HG03064 (cell line): ENCODE data around the gene SDR42E2.
"Not testable (repeated sequence)": the region's sequence is repeated elsewhere in the genome, so short reads cannot be mapped to it uniquely, and the experiment has no call there.

Experiments
- ATAC-seq: cut with Tn5 transposase; IDR thresholded peaks from one replicate; pipeline ENCODE4 v1.9.1; 2021; ENCODE audit warnings: low read depth; ENCODE audit not compliant: unreplicated experiment

Gene SDR42E2

GRCh38 chr16:22153078-22153477 lies 9.2 kb upstream of the SDR42E2 start:
- not testable (repeated sequence) for ATAC-seq

DNA sequence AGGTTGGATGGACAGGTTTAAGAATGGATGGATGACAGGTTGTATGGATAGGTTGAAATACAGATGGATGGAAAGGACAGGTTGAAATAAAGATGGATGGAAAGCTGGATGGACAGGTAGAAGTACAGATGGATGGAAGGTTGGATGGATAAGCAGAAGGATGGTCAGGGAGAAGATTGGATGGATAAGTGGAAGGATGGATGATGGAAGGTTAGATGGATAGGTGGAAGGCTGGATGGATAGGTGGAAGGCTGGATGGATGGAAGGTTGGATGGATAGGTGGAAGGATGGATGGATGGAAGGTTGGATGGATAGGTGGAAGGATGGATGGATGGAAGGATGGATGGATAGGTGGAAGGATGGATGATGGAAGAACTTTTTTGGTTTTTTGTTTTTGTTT lies 905 bp upstream of the SDR42E2 start:
- no peak for ATAC-seq

DNA sequence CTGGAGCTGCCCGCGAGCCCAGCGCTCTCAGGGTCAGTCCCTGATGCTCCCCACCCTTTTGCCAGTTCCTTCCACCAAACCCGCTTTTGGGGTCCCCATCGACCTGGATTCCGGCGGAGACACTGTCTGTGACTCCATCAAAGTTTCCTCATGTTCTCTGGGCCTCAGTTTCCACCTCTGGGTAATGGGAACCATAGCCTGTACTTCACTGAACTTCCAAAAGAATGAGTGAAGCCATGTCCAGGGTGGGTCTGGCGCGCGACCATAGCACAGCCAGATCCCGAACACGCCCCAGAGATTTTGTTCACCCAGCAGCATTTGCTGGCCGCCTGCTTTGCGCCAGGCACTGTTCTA lies 327 bp downstream of the SDR42E2 start:
- ATAC-seq: no peak

- ATAC-seq: no peak
These were observed 1.5 kb downstream of the SDR42E2 start for GRCh38 chr16:22163806-22164205.

GRCh38 chr16:22164482-22164881 lies 2.2 kb downstream of the SDR42E2 start:
- ATAC-seq: no peak

DNA sequence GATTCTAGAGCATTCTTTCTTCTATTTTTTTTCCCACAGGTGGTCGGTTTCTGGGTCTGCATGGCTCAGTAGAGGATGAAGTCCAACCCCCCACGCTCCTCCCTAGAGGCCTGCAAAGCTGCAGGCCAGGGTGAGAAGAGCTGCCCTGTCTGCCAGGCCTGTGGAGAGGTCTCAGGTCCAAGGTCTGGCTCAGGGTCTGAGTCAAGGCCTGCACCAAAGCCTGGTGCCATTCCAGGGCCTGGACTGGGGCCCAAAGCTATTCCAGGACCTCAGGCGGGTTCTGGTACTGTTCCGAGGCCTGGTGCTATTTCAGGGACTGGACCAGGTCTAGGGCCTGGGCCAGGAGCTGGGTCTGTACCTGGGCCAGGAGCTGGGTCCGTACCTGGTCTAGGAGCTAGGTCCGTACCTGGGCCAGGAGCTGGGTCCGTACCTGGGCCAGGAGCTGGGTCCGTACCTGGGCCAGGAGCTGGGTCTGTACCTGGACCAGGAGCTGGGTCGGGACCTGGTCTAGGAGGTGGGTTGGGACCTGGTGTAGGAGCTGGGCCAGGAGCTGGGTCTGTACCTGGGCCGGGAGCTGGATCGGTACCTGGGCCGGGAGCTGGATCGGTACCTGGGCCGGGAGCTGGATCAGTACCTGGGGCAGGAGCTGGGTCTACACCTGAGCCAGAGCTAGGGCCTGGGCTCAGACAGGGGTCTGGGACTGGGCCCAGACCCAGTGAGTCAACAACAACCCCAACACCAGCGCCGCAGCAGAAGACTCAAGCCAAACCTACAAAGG lies 3.4 kb downstream of the SDR42E2 start:
- ATAC-seq: no peak

GRCh38 chr16:22171953-22172352 lies 9.6 kb downstream of the SDR42E2 start:
- ATAC-seq: no peak

- ATAC-seq: not testable (repeated sequence)
These were observed 10.3 kb downstream of the SDR42E2 start for GRCh38 chr16:22172642-22173041.

DNA sequence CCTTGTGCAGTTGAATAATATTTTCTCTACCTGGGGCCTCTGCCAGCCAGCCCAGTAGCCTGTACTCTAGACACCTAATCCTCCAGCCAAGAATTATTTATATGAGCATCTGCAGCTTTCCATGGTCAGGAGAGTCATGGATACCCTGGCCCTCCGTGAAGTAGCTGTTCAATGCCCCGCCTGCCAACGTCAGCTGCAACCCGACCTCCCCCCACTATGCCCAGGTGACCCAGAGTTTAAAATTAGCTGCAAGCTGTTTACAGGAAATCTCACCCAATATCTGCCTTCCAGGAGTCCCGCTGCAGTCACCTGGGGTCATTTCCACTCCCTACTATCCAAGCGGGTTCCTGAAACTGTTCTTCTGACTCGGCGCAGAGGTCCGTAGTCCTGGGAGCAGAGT lies 12.3 kb downstream of the SDR42E2 start:
- no peak for ATAC-seq

- no peak for ATAC-seq
These were observed 15.9 kb downstream of the SDR42E2 start for GRCh38 chr16:22177968-22178930.

DNA sequence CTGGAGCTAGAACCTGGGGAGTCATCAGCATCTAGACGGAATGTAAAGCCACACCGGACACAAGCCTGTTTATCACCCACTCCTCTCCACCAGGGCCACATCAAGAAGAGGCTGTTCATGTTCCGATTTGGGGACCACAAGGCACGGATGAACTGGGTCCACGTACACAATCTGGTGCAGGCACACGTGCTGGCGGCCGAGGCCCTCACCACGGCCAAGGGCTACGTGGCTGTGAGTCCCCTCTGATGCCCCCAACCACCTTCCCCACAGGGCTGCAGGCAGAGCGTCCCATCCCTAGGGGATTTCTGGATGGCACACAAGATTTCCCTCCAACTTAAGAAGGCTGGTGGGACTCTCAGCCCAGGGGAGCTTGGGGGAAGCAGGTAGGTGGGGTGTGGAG lies 19.1 kb downstream of the SDR42E2 start:
- no peak for ATAC-seq

DNA sequence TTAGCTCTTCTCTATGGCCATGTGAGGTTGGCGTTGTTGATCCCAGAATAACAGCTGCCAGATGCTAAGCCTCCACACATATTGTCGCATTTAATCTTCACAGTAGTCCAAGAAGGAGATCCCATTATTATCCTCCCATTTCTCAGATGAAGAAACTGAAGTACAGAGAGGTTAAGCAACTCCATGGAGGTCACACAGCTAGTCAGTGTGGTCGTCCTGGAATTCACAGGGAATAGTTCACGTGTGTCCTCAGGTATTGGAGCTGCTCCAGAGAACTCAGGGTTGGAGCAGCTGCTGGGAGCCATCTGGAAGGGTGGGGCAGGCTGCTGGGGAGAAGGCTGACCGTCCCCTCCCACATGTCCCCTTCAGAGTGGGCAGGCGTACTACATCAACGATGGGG lies 19.5 kb downstream of the SDR42E2 start:
- no peak for ATAC-seq

DNA sequence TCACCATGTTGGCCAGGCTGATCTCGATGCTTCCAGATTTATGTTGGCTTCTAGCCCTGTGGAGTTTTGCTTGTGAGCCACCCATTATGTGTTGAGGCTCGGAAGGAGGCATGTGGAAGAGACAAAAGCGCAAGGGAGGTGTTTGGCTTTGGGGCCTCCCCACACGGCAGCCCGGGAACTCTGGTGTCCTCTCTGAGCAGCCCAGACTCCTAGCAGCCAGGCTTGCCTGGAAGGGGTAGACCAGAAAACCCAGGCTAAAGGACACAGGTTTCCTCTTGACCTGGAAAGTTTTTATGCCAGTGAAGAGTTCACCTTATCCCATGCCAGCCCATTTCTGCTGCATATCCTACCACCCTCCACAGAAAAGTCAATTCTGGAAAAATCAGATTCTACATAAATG lies 21.0 kb downstream of the SDR42E2 start:
- no peak for ATAC-seq

- ATAC-seq: no peak
These were observed 21.8 kb downstream of the SDR42E2 start for GRCh38 chr16:22183901-22184614.

DNA sequence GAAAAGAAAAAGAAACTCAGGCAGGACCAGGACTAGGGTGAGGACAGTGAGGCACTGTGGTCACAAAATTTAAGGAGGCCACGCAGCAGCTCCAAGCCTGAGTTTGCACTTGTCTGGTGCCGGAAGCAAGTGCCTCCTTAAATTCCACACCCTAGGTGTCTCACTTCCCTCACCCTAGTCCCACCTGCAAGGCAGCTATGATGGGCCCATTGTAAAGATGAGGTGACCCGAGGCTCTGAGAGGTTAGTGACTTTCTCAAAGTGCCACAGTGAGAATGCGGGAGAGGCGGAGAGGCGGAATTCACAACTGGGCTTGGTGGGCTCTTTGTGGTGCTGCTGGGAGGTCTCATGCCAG lies 22.3 kb downstream of the SDR42E2 start:
- no peak for ATAC-seq

GRCh38 chr16:22186517-22186916 lies 24.2 kb downstream of the SDR42E2 start:
- no peak for ATAC-seq

DNA sequence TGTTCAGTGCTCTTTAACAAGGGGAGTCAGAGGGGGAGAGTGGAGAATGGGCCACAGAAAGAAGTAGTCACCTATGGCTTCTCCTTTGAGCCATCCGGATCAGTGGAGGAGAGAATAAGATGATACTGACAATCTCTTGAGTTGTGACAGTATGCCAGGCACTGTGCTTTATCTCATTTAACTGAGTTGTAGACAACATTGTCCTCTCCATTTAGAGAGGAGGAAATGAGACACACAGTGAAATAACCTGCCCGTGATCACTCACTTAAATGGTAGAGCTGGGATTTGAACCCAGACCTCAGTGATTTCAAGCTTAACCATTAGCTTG lies 25.9 kb downstream of the SDR42E2 start:
- no peak for ATAC-seq

DNA sequence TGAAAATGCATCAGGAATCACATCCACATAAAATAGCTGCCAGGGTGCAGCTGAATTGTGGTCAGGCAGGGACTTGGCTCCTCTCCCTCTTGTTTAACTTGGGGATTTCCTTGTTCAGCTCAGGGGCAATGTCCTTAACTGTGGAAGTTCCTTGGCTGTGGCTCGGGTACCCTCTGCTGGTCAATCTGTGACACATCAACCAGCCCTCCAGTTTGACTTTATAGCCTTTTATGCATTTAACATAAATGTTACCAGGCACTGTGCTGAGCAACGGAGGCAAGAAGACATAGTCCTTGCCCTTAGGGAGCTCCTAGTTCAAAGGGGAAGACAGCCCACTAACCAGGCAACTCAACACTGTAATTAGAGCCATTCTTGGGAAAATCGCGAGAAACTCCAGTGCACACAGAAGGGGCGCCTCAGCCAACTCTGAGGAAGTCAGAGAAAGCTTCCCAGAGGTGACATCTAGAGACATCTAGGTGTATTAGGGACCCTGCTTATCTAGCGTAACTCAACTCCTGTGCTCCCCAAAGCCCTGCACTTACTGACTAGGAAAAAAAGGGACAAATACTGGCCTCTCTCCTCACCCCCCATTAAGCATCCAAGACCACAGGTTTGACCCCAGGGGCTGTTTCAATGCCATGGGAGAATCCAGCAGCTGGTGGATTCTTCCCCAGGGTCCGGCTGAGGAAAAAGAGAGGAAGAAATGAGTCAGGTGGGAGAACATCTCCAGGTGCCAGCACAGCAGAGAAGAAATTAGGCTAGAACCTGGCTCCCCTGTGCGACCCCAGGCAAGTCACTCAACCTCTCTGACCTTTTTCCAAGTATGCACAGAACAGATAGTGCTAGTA lies 26.5 kb downstream of the SDR42E2 start:
- ATAC-seq: no peak

GRCh38 chr16:22189473-22190080 lies 27.3 kb downstream of the SDR42E2 start:
- ATAC-seq: no peak
